Ovary (tissue), 3 donors: ENCODE results near the gene PRKACB.

Source experiments
- POLR2A ChIP-seq: fragments of 450-650 bp; IDR thresholded peaks from one replicate; pipeline ENCODE4 v1.6.1; 2017; ENCODE audit warnings: antibody characterized with exemption, mild to moderate bottlenecking, moderate library complexity
- TF ChIP-seq, protein P1 (sequence below), 3 donors: fragments of 450-650 bp in 2 of 3; fragments of 200-600 bp in 1 of 3; IDR thresholded peaks; one replicate each; pipeline versions ENCODE4 v1.5.1 to v1.8.0; 2016 to 2022; ENCODE audit warnings: antibody characterized with exemption in 3 of 3, mild to moderate bottlenecking in 1 of 3
- donor health status: DM: no; HTN: no; CAD: no.

GRCh38 chr1:84165601-84166000, 21.5 kb downstream of the PRKACB start:
- no peak for TF ChIP-seq POLR2A
- TF ChIP-seq, protein P1, sequence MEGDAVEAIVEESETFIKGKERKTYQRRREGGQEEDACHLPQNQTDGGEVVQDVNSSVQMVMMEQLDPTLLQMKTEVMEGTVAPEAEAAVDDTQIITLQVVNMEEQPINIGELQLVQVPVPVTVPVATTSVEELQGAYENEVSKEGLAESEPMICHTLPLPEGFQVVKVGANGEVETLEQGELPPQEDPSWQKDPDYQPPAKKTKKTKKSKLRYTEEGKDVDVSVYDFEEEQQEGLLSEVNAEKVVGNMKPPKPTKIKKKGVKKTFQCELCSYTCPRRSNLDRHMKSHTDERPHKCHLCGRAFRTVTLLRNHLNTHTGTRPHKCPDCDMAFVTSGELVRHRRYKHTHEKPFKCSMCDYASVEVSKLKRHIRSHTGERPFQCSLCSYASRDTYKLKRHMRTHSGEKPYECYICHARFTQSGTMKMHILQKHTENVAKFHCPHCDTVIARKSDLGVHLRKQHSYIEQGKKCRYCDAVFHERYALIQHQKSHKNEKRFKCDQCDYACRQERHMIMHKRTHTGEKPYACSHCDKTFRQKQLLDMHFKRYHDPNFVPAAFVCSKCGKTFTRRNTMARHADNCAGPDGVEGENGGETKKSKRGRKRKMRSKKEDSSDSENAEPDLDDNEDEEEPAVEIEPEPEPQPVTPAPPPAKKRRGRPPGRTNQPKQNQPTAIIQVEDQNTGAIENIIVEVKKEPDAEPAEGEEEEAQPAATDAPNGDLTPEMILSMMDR (IDR thresholded peaks at IDR 0.05), result no peak
